Measurements from ENCODE around the gene ABCC8.

The ABCC8 gene

GRCh38 chr11:17343257-17343656 is 133.4 kb downstream of the ABCC8 start:
- Histone ChIP-seq H3K4me3 (no peak overlapping the region), H3K27me3 (ENCODE audit: low read depth) (no peaks in the 10 kb centered on the region), H3K9me3 (no peaks in the 10 kb centered on the region), H3K36me3 (replicated peaks) (no peaks in the 10 kb centered on the region), H3K4me1 (peaks cover 8% of the 10 kb centered on the region)
- in situ Hi-C loops (cut with MboI; ENCODE audit: low sequenced_read_pairs) = no loop called here
- no peak for DNase-seq (ENCODE audit: low spot score in 2 of 2)
